GM21786 (cell line): Measurements from ENCODE around the gene JAK3.

ENCODE experiments used
- ATAC-seq: cut with Tn5 transposase; IDR thresholded peaks from one replicate; pipeline ENCODE4 v1.9.1; 2021; ENCODE audit not compliant: unreplicated experiment

Gene JAK3

GRCh38 chr19:17841810-17842662 is 5.7 kb downstream of the JAK3 start:
- no peak for ATAC-seq

GRCh38 chr19:17841371-17841809 is 6.4 kb downstream of the JAK3 start:
- no peak for ATAC-seq

GRCh38 chr19:17840019-17840418 is 7.8 kb downstream of the JAK3 start:
- no peak for ATAC-seq

GRCh38 chr19:17837972-17838371 is 9.8 kb downstream of the JAK3 start:
- ATAC-seq, result no peak

- ATAC-seq, result no peak
Measured at GRCh38 chr19:17836530-17836929, 11.3 kb downstream of the JAK3 start.

GRCh38 chr19:17835182-17836006 is 12.4 kb downstream of the JAK3 start:
- ATAC-seq, result no peak

- ATAC-seq, result no peak
Measured at GRCh38 chr19:17834350-17835181, 13.2 kb downstream of the JAK3 start.

- ATAC-seq, result no peak
Measured at GRCh38 chr19:17832443-17833208, 15.2 kb downstream of the JAK3 start.

- no peak for ATAC-seq
Measured at GRCh38 chr19:17831419-17831888, 16.3 kb downstream of the JAK3 start.

GRCh38 chr19:17830567-17831418 is 17.0 kb downstream of the JAK3 start:
- no peak for ATAC-seq

GRCh38 chr19:17829855-17830566 is 17.8 kb downstream of the JAK3 start:
- no peak for ATAC-seq

GRCh38 chr19:17826508-17827056 is 21.2 kb downstream of the JAK3 start:
- no peak for ATAC-seq

GRCh38 chr19:17824339-17824738 is 23.4 kb downstream of the JAK3 start:
- ATAC-seq, result no peak

- ATAC-seq, result no peak
Measured at GRCh38 chr19:17821190-17821589, 26.6 kb downstream of the JAK3 start, which contains the start of gene INSL3. INSL3 (minus strand) TSS chr19:17821519; CDS start chr19:17821506, 13 bp downstream.

GRCh38 chr19:17817668-17818363 is 30.0 kb downstream of the JAK3 start:
- no peak for ATAC-seq

GRCh38 chr19:17812099-17812498 is 35.7 kb downstream of the JAK3 start:
- ATAC-seq, result no peak

- no peak for ATAC-seq
Measured at GRCh38 chr19:17811681-17812080, 36.1 kb downstream of the JAK3 start.

- ATAC-seq, result no peak
Measured at GRCh38 chr19:17811103-17811502, 36.7 kb downstream of the JAK3 start.
